Type B pancreatic cell (in vitro differentiated cells): ENCODE results near the gene PFKP. TPM values are rescaled to one million over a fixed set of nuclear protein-coding genes. Genes with fewer than 3 reads are reported as not detected.
"Not testable (repeated sequence)": the region's sequence is repeated elsewhere in the genome, so short reads cannot be mapped to it uniquely, and the experiment has no call there.

ENCODE experiments used
- DNase-seq: peaks from one replicate; pipeline ENCODE4 v3.0.0; 2021; ENCODE audit warnings: mixed read lengths; ENCODE audit not compliant: unreplicated experiment; ENCODE audit errors: extremely low spot score
- H3K27ac Mint-ChIP-seq: 2 replicates; pipeline ENCODE4 v1.8.0; 2021; ENCODE audit warnings: mild to moderate bottlenecking, mixed read lengths
- H3K27me3 Mint-ChIP-seq: 2 replicates; pipeline ENCODE4 v1.8.0; 2021; ENCODE audit warnings: mixed read lengths
- H3K36me3 Mint-ChIP-seq: 2 replicates; pipeline ENCODE4 v1.8.0; 2021; ENCODE audit warnings: mixed read lengths
- H3K4me1 Mint-ChIP-seq: one replicate; pipeline ENCODE4 v1.8.0; 2021; ENCODE audit warnings: mixed read lengths; ENCODE audit not compliant: unreplicated experiment
- H3K4me3 Mint-ChIP-seq: 2 replicates; pipeline ENCODE4 v1.8.0; 2021; ENCODE audit warnings: mild to moderate bottlenecking, mixed read lengths
- H3K9me3 Mint-ChIP-seq: 2 replicates; pipeline ENCODE4 v1.8.0; 2021; ENCODE audit warnings: mixed read lengths
- CTCF ChIP-seq: fragments of 200-600 bp; sonication (generic); conservative IDR thresholded peaks from 2 replicates; pipeline ENCODE4 v1.5.0; 2021; ENCODE audit warnings: antibody characterized with exemption, mild to moderate bottlenecking
- total RNA-seq: library from RNA; stranded (reverse); gene quantifications from 2 replicates; pipeline ENCODE4 v1.2.1, GENCODE V29; 2021; ENCODE audit warnings: low replicate concordance

PFKP gene
- total RNA-seq, 1 donor from 2014 or later = 48.8 TPM

DNA sequence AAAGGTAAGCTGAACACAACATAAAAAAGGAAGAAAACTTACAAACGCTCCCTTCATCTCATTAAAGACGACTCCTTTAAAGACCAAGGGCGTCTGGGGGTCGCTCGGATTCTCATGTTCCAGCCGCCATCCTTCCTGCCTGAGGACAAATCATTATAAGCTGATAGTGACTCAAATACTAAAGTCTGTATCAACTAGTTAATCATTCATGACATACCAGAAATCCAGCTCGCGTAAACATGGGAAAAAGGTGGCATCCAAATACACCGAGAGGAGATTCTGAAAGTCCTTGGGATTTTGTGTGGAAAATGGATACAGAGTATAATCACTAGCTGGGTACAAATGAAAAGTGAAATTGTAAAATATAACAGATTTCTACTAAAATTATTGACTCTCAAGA, 97.8 kb downstream of the PFKP start:
- peaks cover 12% of the 10 kb centered on the region for H3K4me1 Mint-ChIP-seq
- DNase-seq = no peak
- no peaks in the 10 kb centered on the region for H3K27me3 Mint-ChIP-seq
- no peaks in the 10 kb centered on the region for H3K9me3 Mint-ChIP-seq
- TF ChIP-seq CTCF = no peak
- H3K27ac Mint-ChIP-seq = no peak overlapping the region
- peaks cover 53% of the 10 kb centered on the region for H3K36me3 Mint-ChIP-seq
- no peak overlapping the region for H3K4me3 Mint-ChIP-seq

- Mint-ChIP-seq H3K4me1 (peaks cover 12% of the 10 kb centered on the region), H3K27ac (no peak overlapping the region), H3K27me3 (no peaks in the 10 kb centered on the region), H3K9me3 (no peaks in the 10 kb centered on the region), H3K36me3 (peaks cover 48% of the 10 kb centered on the region), H3K4me3 (no peak overlapping the region)
- no peak for DNase-seq
- no peak for TF ChIP-seq CTCF
Observed at GRCh38 chr10:3166496-3167290, 99.3 kb downstream of the PFKP start.

DNA sequence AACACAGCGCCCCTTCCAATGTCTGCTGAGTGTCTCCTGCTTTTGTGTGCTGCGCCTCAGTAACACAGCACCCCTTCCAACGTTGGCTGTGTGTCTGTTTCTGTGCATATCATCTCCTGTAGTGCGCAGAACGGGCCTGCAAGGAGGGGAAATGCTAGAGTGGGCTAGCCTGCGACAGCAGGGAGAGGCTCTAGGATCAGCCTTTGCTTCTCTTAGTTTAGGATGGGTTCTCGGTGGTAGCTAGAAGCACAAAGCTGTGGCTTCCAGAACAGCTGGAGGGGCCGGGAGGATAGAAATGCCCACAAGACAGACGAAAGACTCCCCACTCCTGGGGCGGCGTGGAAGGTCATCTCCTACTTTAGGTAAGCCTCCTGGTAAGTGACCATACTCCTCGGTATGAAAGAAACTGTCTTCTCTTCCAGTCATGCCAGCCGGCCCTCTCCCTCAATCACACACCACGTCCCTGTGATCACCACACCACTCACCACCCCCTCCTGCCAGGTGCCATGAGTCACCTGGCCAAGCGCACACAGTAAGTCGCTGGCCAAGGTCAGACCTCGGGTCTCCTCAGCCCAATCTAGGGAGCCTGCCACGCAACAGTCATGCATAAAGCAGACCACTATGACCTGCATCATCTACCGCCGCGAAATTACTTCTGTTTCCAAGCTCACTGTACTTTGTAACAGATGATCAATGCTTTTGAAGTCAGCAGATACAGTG, 100.4 kb downstream of the PFKP start:
- no peak overlapping the region for H3K4me3 Mint-ChIP-seq
- H3K4me1 Mint-ChIP-seq = peaks cover 12% of the 10 kb centered on the region
- H3K27me3 Mint-ChIP-seq = no peaks in the 10 kb centered on the region
- DNase-seq = no peak
- no peak overlapping the region for H3K27ac Mint-ChIP-seq
- no peak for TF ChIP-seq CTCF
- no peaks in the 10 kb centered on the region for H3K9me3 Mint-ChIP-seq
- peaks cover 42% of the 10 kb centered on the region for H3K36me3 Mint-ChIP-seq

GRCh38 chr10:3169271-3169670, 101.9 kb downstream of the PFKP start:
- Mint-ChIP-seq H3K27ac (no peak overlapping the region), H3K36me3 (peaks cover 31% of the 10 kb centered on the region), H3K9me3 (no peaks in the 10 kb centered on the region), H3K4me1 (peaks cover 12% of the 10 kb centered on the region), H3K4me3 (no peak overlapping the region), H3K27me3 (no peaks in the 10 kb centered on the region)
- TF ChIP-seq CTCF = no peak
- DNase-seq = no peak

DNA sequence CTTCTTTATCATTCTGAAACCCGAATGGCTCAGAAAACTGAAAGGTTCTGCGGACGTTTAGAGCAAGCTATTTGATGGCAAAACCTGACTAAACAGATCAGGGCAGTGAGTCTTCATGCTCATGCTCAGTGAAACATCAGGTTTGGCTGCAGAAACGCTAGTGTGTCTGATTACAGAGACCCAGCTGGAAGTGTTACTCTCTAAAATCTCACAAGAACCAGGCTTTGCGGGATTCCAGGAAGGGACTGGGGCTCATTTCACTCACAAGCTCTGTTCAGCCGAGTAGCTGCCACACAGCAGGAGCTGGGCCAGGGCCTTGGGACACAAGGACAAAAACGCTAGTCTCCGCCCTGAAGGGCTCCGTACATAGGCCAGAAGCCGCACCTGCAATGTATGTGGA, 102.3 kb downstream of the PFKP start:
- no peaks in the 10 kb centered on the region for H3K9me3 Mint-ChIP-seq
- no peak for TF ChIP-seq CTCF
- H3K27me3 Mint-ChIP-seq = no peaks in the 10 kb centered on the region
- no peak for DNase-seq
- H3K36me3 Mint-ChIP-seq = peaks cover 31% of the 10 kb centered on the region
- H3K4me1 Mint-ChIP-seq = peaks cover 12% of the 10 kb centered on the region
- no peak overlapping the region for H3K27ac Mint-ChIP-seq
- H3K4me3 Mint-ChIP-seq = no peak overlapping the region

- Mint-ChIP-seq H3K27ac (peak overlapping the region; percentile 83), H3K36me3 (peaks cover 12% of the 10 kb centered on the region), H3K4me3 (peak overlapping the region; percentile 91)
- not testable (repeated sequence) for H3K4me1 Mint-ChIP-seq, H3K9me3 Mint-ChIP-seq, DNase-seq, H3K27me3 Mint-ChIP-seq
Observed at GRCh38 chr10:3171488-3171887, 104.1 kb downstream of the PFKP start.
